MM.1S (cell line): ENCODE results near the gene RNLS.

Source experiments
- CTCF ChIP-seq: fragments of 300-600 bp; sonication (generic); IDR thresholded peaks from 2 replicates; pipeline ENCODE4 v1.5.1; 2016; ENCODE audit warnings: antibody characterized with exemption, low read length, mixed read lengths
- EZH2 ChIP-seq: fragments of 300-600 bp; sonication (generic); optimal IDR thresholded peaks from 2 replicates; pipeline ENCODE3; 2017; ENCODE audit warnings: low read depth, mild to moderate bottlenecking, antibody characterized with exemption, low read length, mixed read lengths
- EZH2phosphoT487 ChIP-seq: fragments of 300-600 bp; sonication (generic); IDR thresholded peaks from 2 replicates; pipeline ENCODE4 v1.6.1; 2018; ENCODE audit warnings: antibody characterized with exemption, low read length

DNA sequence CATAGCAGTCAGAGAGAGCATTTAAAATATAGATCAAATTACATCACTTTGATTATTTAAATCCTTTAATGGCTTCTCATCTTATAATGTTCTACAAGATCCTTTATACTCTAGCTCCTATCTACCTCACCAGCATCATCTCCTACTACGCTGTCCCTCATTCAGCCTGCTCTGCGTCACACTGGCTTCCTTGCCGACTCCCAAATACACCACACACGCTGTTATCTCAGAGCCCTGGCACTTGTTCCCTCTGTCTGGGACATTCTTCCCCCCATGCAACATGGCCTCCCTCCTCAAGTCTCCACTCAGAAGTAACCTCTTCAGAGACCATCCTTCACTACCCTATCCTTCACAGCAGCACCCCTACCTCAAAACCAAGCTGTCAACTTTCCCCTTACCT, 46.7 kb downstream of the RNLS start:
- TF ChIP-seq CTCF, result no peak
- TF ChIP-seq EZH2, result no peak
- TF ChIP-seq EZH2phosphoT487, result no peak
